HL-60 (cell line): ENCODE results near the gene GALNT6.

Source experiments
- DNase-seq, 2 experiments: peaks; one replicate each; pipeline ENCODE4 v3.0.0-alpha.2; 2010 to 2020; ENCODE audit warnings: low read depth in 1 of 2, low spot score in 1 of 2
- H3K27ac ChIP-seq: fragments of 250-450 bp; sonication (Bioruptor Pico); replicated peaks from 2 replicates; pipeline ENCODE4 v1.5.1; 2020; ENCODE audit warnings: mild to moderate bottlenecking, moderate library complexity
- H3K27me3 ChIP-seq: fragments of 250-450 bp; sonication (Bioruptor Pico); 2 replicates; pipeline ENCODE4 v1.5.1; 2021; ENCODE audit warnings: mild to moderate bottlenecking, moderate library complexity; ENCODE audit not compliant: insufficient read depth, poor library complexity, severe bottlenecking
- H3K4me3 ChIP-seq: replicated peaks from 2 replicates; pipeline ENCODE4 v1.5.1; 2011; ENCODE audit warnings: mild to moderate bottlenecking, control low read depth, low read length; ENCODE audit not compliant: insufficient read depth
- GABPA ChIP-seq: IDR thresholded peaks from 2 replicates; pipeline ENCODE4 v1.6.1; 2012; ENCODE audit warnings: low read depth
- POLR2AphosphoS5 ChIP-seq: IDR thresholded peaks from 2 replicates; pipeline ENCODE4 v1.6.1; 2012; ENCODE audit warnings: low read depth
- SPI1 ChIP-seq: IDR thresholded peaks from 2 replicates; pipeline ENCODE4 v1.6.1; 2012; ENCODE audit warnings: low read depth, mild to moderate bottlenecking, borderline replicate concordance
- TF ChIP-seq, protein P1 (sequence below): IDR thresholded peaks from 2 replicates; pipeline ENCODE4 v1.6.1; 2012; ENCODE audit warnings: low read depth; ENCODE audit not compliant: insufficient replicate concordance
- TF ChIP-seq, protein P2 (sequence below): IDR thresholded peaks from one replicate; pipeline ENCODE4 v1.5.1; 2011; ENCODE audit warnings: low read length, control low read depth, inconsistent platforms; ENCODE audit not compliant: insufficient read depth

GALNT6 gene

DNA sequence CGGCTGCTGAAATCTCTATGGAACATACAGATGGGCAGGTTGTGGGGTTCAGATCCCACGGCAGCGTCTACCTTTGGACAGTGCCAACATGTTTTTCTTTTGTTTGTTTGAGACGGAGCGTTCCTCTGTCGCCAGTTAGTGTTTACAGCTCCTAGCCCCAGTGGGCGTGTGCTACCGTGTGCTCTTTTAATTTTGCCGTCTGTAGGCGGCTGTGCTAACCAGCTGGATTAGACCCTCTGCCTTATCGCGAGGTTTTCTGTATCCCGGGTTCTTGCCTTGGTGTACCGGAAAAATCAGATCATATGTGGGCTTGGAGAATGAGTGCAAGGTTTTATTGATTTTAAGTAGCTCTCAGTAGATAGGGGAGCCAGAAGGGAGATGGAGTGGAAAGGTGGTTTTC lies 9.8 kb upstream of the GALNT6 start:
- no peak for TF ChIP-seq GABPA
- H3K27ac ChIP-seq, result no peak overlapping the region
- H3K27me3 ChIP-seq, result no peaks in the 10 kb centered on the region
- DNase-seq, result no peak
- no peak overlapping the region for H3K4me3 ChIP-seq

DNA sequence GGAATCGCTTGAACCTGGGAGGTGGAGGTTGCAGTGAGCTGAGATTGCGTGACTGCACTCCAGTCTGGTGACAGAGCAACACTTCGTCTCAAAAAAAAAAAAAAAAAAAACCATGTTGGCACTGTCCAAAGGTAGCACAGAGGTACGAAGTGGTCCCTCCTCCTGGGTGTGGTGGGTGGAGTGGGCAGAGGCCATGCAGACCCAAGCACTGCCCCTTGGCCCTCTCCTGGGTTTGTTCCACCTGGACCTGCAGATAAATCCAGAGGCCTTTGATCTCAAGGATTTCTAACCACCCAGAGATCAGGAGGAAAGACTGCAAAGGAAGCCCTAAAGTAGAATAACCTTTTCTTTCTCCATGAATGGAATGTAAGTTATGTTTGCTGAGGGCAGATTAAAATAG lies 8.7 kb upstream of the GALNT6 start:
- TF ChIP-seq, protein P1, sequence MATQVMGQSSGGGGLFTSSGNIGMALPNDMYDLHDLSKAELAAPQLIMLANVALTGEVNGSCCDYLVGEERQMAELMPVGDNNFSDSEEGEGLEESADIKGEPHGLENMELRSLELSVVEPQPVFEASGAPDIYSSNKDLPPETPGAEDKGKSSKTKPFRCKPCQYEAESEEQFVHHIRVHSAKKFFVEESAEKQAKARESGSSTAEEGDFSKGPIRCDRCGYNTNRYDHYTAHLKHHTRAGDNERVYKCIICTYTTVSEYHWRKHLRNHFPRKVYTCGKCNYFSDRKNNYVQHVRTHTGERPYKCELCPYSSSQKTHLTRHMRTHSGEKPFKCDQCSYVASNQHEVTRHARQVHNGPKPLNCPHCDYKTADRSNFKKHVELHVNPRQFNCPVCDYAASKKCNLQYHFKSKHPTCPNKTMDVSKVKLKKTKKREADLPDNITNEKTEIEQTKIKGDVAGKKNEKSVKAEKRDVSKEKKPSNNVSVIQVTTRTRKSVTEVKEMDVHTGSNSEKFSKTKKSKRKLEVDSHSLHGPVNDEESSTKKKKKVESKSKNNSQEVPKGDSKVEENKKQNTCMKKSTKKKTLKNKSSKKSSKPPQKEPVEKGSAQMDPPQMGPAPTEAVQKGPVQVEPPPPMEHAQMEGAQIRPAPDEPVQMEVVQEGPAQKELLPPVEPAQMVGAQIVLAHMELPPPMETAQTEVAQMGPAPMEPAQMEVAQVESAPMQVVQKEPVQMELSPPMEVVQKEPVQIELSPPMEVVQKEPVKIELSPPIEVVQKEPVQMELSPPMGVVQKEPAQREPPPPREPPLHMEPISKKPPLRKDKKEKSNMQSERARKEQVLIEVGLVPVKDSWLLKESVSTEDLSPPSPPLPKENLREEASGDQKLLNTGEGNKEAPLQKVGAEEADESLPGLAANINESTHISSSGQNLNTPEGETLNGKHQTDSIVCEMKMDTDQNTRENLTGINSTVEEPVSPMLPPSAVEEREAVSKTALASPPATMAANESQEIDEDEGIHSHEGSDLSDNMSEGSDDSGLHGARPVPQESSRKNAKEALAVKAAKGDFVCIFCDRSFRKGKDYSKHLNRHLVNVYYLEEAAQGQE, result no peak
- no peak for TF ChIP-seq GABPA
- Histone ChIP-seq H3K27ac (no peak overlapping the region), H3K27me3 (no peaks in the 10 kb centered on the region), H3K4me3 (no peak overlapping the region)
- no peak for DNase-seq

DNA sequence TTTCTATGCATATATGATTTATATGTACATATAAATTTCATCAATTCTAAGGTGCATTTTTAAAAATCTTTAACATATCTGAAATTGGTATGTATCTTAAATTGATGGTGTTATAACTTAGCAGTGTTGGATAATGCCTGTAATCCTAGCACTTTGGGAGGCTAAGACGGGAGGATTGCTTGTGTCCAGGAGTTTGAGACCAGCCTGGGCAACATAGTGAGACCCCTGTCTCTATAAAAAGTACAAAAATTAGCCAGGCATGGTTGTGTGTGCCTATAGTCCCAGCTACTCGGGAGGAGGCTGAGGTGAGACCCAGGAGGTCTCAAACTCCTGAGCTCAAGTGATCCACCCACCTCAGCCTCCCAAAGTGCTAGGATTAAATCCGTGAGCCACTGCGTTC lies 6.5 kb upstream of the GALNT6 start:
- TF ChIP-seq POLR2AphosphoS5 (no peak), GABPA (no peak), SPI1 (no peak)
- TF ChIP-seq, protein P1, result no peak
- TF ChIP-seq, protein P2, sequence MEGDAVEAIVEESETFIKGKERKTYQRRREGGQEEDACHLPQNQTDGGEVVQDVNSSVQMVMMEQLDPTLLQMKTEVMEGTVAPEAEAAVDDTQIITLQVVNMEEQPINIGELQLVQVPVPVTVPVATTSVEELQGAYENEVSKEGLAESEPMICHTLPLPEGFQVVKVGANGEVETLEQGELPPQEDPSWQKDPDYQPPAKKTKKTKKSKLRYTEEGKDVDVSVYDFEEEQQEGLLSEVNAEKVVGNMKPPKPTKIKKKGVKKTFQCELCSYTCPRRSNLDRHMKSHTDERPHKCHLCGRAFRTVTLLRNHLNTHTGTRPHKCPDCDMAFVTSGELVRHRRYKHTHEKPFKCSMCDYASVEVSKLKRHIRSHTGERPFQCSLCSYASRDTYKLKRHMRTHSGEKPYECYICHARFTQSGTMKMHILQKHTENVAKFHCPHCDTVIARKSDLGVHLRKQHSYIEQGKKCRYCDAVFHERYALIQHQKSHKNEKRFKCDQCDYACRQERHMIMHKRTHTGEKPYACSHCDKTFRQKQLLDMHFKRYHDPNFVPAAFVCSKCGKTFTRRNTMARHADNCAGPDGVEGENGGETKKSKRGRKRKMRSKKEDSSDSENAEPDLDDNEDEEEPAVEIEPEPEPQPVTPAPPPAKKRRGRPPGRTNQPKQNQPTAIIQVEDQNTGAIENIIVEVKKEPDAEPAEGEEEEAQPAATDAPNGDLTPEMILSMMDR, result no peak
- no peak overlapping the region for H3K27ac ChIP-seq
- no peak for DNase-seq
- H3K27me3 ChIP-seq, result no peaks in the 10 kb centered on the region
- H3K4me3 ChIP-seq, result no peak overlapping the region

DNA sequence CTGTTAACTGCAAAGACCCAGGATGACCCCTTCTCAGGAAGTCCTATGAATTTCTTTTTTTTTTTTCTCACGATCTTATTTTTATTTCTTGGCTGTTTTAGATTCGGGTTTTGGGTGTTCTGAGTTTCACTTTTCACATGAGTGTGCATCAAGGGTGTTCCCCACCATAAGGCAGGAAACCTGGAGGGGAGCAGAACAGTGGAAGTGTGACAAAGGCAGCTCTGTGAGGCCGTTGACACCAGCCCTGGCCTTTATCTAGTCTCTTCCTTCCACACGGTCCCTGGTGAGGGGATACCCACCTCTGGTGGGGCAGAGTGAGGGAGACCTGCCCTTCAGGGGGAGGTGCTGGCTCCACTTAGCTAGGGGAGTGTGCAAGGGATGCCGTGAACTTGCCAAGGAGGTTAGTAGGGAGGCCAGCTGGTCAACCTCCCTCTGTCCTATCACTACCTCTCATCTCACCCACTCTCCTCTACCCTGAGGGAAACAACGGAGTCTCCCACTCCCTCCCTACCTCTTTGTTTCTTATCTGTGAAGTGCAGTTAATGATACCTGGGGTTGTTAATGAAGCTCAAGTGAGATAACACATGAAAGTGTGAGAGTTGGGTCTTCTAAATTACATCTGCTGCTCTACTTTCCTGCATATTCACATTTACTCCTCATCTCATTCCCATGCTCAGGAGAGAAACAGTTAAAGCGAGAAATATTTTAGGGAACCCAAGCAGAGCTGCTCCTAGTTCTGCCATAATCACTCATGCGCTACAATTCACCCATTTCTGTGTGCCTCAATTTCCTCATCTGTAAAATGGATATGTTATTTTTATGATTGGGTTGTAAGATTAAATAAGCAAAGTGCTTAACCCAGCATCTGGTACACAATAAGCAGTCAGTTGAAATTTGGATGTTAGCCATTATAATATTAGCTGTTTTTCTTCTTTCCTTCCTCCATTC lies 4.4 kb upstream of the GALNT6 start:
- Histone ChIP-seq H3K4me3 (no peak overlapping the region), H3K27me3 (no peaks in the 10 kb centered on the region), H3K27ac (no peak overlapping the region)
- DNase-seq, result no peak
- TF ChIP-seq POLR2AphosphoS5, result no peak
- TF ChIP-seq, protein P2, result no peak
- TF ChIP-seq GABPA, result no peak
- TF ChIP-seq SPI1, result no peak
- TF ChIP-seq, protein P1, result no peak
